HG03575 (cell line): ENCODE data around the gene IL15.

Experiments used
- ATAC-seq: cut with Tn5 transposase; IDR thresholded peaks from one replicate; pipeline ENCODE4 v1.9.1; 2021; ENCODE audit not compliant: unreplicated experiment, insufficient number of reproducible peaks, low FRiP score; ENCODE audit errors: extremely low read depth

The IL15 gene

GRCh38 chr4:141643557-141643956, 7.2 kb downstream of the IL15 start:
- ATAC-seq: peak; percentile 39

- ATAC-seq: no peak
These were observed 9.4 kb downstream of the IL15 start for GRCh38 chr4:141645611-141646340.

DNA sequence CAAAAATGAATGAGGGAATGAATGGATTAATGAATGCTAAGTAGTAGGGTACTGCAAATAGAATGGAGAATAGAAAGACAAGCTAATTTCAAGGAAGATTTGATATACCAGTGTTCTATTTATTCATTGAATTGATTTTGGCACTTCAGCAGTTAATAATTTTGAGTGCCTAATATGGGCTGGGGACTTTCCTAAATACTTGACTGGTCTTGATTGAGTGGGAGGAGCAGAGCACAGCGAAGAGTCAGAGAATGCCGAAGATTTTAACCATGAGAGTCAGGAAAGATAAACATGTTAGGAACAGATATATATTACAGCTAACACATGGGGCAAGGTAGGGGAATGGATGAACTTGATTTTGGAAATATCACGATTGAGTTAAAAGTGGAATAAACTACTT, 10.6 kb downstream of the IL15 start:
- no peak for ATAC-seq

DNA sequence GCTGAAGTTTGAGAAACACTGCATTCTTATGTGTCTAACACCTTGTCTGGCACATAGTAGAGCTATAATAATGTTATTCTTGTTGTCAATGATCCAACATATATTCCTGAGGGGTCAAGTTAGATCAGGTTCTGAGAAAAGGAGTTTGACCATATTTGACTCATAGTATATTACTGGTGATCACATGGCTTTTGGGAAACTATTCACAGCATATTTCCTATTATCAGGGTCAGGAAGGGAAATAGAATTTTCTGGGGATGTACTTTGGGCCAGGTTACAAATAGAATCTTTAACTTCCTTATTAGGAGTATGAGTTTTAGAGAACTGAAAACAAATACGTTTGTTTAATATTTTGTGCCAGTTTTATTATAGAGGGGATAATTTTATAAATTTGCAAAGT, 11.6 kb downstream of the IL15 start:
- ATAC-seq: no peak

- ATAC-seq: no peak
These were observed 15.9 kb downstream of the IL15 start for GRCh38 chr4:141652161-141652778.

GRCh38 chr4:141654098-141654497, 17.7 kb downstream of the IL15 start:
- ATAC-seq: no peak

GRCh38 chr4:141656031-141656430, 19.6 kb downstream of the IL15 start:
- no peak for ATAC-seq

DNA sequence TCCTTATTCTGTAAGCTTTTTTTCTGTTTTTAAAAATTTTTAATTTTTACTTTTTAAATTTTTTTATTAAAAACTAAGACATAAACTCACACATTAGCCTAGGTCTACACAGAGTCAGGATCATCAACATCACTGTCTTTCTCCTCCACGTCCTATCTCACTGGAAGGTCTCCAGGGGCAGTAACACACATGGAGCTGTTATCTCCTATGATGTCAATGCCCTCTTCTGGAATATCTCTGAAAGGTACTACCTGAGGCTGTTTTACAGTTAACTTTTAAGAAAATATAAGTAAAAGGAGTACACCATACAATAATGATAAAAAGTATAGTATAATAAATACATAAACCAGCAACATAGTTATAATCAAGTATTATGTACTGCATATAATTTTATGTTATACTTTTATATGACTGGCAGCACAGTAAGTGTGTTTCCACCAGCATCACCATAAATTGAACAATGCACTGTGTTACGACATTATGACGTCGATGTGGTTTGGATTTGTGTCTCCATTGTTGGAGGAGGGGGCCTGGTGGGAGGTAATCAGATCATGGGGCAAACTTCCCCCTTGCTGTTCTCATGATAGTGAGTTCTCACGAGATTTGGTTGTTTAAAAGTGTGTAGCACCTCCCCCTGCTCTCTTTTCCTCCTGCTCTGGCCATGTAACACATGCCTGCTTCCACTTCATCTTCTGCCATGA, 21.3 kb downstream of the IL15 start:
- ATAC-seq: no peak

GRCh38 chr4:141658309-141658708, 21.9 kb downstream of the IL15 start:
- ATAC-seq: no peak

DNA sequence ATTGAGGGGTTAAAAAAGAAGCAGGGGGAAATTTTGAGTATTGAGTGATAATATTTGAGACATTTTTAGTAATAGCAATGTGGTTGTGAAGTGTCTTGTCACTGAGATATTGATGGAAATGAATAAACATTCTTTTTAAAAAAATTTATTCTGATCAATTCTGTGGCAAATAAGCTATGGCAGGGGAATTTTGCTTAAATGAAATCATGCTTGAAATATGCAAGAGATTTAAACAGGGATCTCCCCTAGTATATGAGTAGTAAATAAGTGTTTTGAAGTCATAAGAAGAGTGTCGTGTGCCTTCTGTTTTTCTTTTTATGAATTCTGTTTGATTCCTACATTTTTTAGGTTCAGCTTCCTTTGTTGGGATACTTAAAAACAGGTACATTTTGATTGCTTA, 23.2 kb downstream of the IL15 start:
- no peak for ATAC-seq

DNA sequence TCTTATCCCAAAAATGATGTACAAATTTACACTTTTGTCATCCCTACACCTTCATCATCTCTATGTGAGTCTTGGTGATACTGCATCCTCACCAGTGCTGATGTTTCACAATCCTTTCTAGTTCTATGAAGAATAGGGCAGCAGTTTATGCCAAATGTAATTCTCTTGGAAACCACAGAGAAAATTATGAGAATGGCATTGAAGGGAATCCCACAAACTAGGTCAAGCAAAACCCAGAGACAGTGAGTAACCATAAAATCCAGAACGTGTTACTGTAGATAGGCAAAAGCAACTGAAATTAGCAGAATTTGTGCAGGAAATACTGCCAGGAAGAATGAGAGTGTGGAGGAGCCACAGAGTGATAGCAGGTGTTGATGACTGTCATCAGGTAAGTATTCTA, 24.5 kb downstream of the IL15 start:
- ATAC-seq: no peak

DNA sequence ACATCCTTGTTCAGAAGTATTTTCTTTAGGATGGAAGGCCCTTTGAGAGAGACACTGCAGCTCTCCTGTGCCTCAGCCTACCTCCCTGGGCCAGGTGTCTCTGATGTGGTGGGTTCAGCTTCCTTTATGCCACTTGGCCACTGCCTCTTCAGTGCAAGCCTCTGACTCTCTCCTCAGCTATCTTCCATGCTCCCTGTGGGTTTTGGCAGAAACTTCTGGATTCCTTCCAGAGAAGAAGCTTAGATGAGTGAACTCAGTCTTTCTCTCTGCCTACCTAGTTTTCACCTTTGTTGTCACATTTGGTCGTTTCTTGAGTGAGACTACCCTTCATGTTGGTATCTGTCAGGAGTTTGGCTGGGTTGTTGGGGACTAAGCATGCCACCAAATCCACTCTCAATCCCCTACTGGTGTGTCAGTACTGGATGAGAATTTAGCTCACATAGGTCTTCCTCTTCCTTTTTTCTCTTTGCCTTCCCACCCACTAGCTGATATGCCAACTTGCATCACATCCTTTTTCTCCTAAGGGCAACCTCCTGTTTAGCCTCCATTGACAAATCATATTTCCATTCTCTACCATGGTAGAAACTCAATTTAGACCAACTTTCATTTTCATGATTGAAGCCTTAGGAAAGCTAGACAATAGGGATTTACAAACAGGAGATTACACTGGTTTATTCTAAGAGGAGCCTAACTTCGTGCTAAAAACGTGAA, 32.0 kb downstream of the IL15 start:
- ATAC-seq: no peak

- no peak for ATAC-seq
These were observed 33.1 kb downstream of the IL15 start for GRCh38 chr4:141669501-141669900.

DNA sequence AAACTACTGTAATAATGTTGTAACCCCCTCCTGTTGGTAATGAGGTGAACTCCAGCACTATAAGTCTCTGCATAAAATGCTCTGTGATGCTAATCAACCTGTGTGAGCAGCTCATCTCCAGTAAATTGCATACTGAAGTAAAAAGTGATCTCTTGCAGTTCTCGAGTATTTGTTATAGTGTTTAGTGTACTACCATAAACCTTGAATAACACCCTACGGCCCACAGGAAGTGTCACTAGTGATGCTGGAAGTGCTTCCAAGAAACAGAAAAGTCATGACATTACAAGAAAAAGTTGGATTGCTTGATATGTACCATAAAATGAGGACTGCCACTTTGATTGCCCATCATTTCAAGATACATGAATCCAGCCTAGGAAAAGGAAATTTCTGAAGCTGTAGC, 39.0 kb downstream of the IL15 start:
- ATAC-seq: no peak

GRCh38 chr4:141676087-141676670, 39.8 kb downstream of the IL15 start:
- ATAC-seq: no peak

DNA sequence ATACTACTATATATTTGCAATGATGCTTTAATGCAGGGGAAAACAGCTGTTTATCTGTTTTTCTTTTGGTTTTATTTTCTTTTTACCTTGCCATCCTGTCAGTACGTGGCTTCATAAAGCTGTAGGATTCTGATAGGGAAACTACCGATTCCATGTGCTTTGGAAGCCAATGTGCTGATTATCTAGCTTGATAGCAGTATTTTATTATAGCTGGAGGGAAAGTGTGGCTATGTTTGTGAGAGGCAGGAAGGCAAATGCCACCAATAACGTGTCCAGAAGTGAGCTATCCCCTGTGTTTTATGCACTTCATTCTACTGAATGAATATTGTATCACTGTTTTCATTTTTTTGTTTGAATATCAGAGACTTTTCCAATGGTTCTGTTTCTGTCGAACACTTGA, 43.7 kb downstream of the IL15 start:
- ATAC-seq: no peak

- ATAC-seq: no peak
These were observed 48.4 kb downstream of the IL15 start for GRCh38 chr4:141684785-141685184.

DNA sequence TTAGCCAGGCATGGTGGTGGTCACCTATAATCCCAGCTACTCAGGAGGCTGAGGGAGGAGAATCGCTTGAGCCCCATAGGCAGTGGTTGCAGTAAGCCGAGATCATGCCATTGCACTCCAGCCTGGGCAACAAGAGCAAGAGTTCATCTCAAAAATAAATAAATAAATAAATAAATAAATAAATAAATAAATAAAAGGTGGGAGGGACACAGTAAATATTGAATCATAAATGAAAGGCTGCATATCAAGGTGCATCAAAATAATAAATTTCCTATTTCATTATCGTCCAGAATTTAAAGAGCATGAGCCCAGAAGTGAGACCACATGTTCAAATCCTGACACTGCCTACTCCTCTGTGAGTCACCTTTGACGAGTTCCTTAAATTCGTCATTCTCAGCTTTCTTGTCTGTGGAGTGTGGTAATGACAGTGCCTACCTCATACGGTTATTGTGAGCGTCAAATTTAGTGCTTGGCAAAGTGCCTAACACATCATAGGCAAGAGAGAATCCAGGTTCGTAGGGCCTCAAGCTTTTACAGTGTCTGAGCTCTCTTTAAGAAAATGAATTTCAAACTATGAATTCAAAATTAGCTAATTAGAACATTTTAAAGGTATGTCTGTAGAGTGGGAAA, 49.9 kb downstream of the IL15 start:
- ATAC-seq: no peak

DNA sequence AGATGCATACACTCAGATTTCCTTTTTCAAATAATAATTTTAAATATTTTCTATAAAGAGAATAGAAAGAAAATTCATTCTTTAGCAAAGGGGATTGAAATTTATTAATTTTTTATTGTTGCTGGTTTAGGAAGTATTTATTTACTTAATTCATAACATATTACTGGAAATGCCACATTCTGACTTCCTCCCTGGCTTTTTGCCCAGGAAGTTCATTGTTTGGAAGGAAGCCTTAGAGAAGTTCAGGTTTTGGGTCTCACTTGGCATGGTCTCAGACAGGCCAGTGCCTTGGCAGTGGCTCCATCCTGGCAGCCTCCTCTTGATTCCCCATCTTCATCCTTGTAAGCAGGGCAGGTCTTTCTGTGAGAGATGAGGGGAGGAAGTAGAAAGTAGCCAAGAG, 50.5 kb downstream of the IL15 start:
- no peak for ATAC-seq
